K562 (cell line): ENCODE results near the gene LST1. TPM values are rescaled to one million over a fixed set of nuclear protein-coding genes. Genes with fewer than 3 reads are reported as not detected.
A peak's percentile ranks its signal among the peaks of the same experiment; 100 is the strongest.

ENCODE experiments used
- ATAC-seq: fragments of 200-7000 bp; cut with Tn5 transposase; 3 replicates; pipeline ENCODE4 v1.9.1; 2020; ENCODE audit warnings: moderate library complexity
- BruUV-seq: library from RNA; stranded (reverse); fragments of 400-500 nt; replicated peaks from 2 replicates; lab custom pipeline; 2021; lab: Mats Ljungman, UMichigan
- CTCF ChIA-PET: fragments of 300-600 bp; formaldehyde crosslinking; extraction: SDS; loops from one replicate; lab custom pipeline; 2021; ENCODE audit warnings: low intra/inter-chr PET ratio; lab: Yijun Ruan, JAX
- POLR2A ChIA-PET: fragments of 300-600, 350-650 bp; sonication (Branson Sonifier 250); formaldehyde crosslinking; extraction: SDS; loops from one replicate; lab custom pipeline; 2021; ENCODE audit warnings: antibody characterized with exemption, inconsistent platforms; lab: Yijun Ruan, JAX
- DNase-seq, 4 experiments: peaks; one replicate each; pipeline versions ENCODE4 v3.0.0 to v3.0.0-alpha.2; 2011 to 2018; ENCODE audit warnings: low spot score in 3 of 4, mixed read lengths in 3 of 4; ENCODE audit errors: extremely low read depth in 1 of 4
- FAIRE-seq: peaks from 2 replicates; lab custom pipeline; 2011; peaks lifted over from hg19 to GRCh38; lab: Jason Lieb, UNC
- H2AFZ ChIP-seq: 2 replicates; pipeline ENCODE4 v1.6.0; 2011; ENCODE audit warnings: low read depth, low read length, control low read depth, inconsistent platforms
- H3K27ac ChIP-seq: fragments of 200-600 bp; 3 replicates; pipeline ENCODE4 v1.8.0; 2011; ENCODE audit warnings: low read depth, mild to moderate bottlenecking, control low read depth, inconsistent platforms, low read length, moderate library complexity, mixed read lengths; ENCODE audit errors: extremely low read depth
- H3K27me3 ChIP-seq, 2 experiments: fragments of 300-600 bp in 1 of 2; 2 replicates in 1 of 2; 3 replicates in 1 of 2; pipeline versions ENCODE4 v1.6.0 to v1.8.0; 2011; ENCODE audit warnings: inconsistent platforms in 2 of 2, low read length in 2 of 2, mild to moderate bottlenecking in 1 of 2, mixed read lengths in 1 of 2, moderate library complexity in 1 of 2; ENCODE audit not compliant: control insufficient read depth in 2 of 2, insufficient read depth in 2 of 2
- H3K36me3 ChIP-seq: fragments of 300-600 bp; 3 replicates; pipeline ENCODE4 v1.8.0; 2011; ENCODE audit warnings: mild to moderate bottlenecking, low read length, inconsistent platforms; ENCODE audit not compliant: control insufficient read depth, insufficient read depth
- H3K4me1 ChIP-seq, 2 experiments: fragments of 200-600 bp in 1 of 2; replicated peaks in 1 of 2; 2 replicates in 1 of 2; 3 replicates in 1 of 2; pipeline versions ENCODE4 v1.5.1 to v1.8.0; 2011; ENCODE audit warnings: inconsistent platforms in 2 of 2, low read length in 2 of 2, mild to moderate bottlenecking in 1 of 2, mixed read lengths in 1 of 2, moderate library complexity in 1 of 2; ENCODE audit not compliant: control insufficient read depth in 2 of 2, insufficient read depth in 2 of 2
- H3K4me2 ChIP-seq: 2 replicates; pipeline ENCODE4 v1.6.1; 2011; ENCODE audit warnings: low read length, control low read depth, inconsistent platforms, mixed read lengths; ENCODE audit not compliant: insufficient read depth
- H3K4me3 ChIP-seq: fragments of 200-600 bp; sonication (generic), shearing (Covaris generic); 2 replicates; pipeline ENCODE4 v1.5.1; 2016; ENCODE audit warnings: control low read depth, inconsistent platforms
- H3K79me2 ChIP-seq: fragments of 200-600 bp; 3 replicates; pipeline ENCODE4 v1.8.0; 2011; ENCODE audit warnings: low read length, inconsistent platforms; ENCODE audit not compliant: control insufficient read depth, insufficient read depth
- H3K9ac ChIP-seq, 2 experiments: 2 replicates each; pipeline versions ENCODE4 v1.6.0 to v1.6.1; 2011; ENCODE audit warnings: low read depth in 2 of 2, low read length in 2 of 2, control low read depth in 1 of 2, inconsistent platforms in 1 of 2, mild to moderate bottlenecking in 1 of 2, mixed read lengths in 1 of 2; ENCODE audit not compliant: insufficient read depth in 1 of 2
- H3K9me1 ChIP-seq: one replicate; pipeline ENCODE4 v1.6.0; 2011; ENCODE audit warnings: inconsistent platforms, mild to moderate bottlenecking, low read length, moderate library complexity; ENCODE audit not compliant: control insufficient read depth, insufficient read depth
- H3K9me3 ChIP-seq: replicated peaks from 2 replicates; pipeline ENCODE4 v1.5.1; 2011; ENCODE audit warnings: low read depth, low read length, inconsistent platforms; ENCODE audit not compliant: control insufficient read depth, insufficient read depth
- H4K20me1 ChIP-seq: replicated peaks from 2 replicates; pipeline ENCODE4 v1.6.1; 2011; ENCODE audit warnings: low read length, inconsistent platforms, mixed read lengths; ENCODE audit not compliant: control insufficient read depth, insufficient read depth
- BDP1 ChIP-seq: IDR thresholded peaks from 3 replicates; pipeline ENCODE4 v1.6.1; 2011; ENCODE audit not compliant: insufficient read length, insufficient read depth
- BRD9 ChIP-seq: fragments of 450-650 bp; IDR thresholded peaks from 2 replicates; pipeline ENCODE4 v1.6.1; 2018; ENCODE audit warnings: low read depth; ENCODE audit not compliant: partially characterized antibody
- CCNT2 ChIP-seq: IDR thresholded peaks from 2 replicates; pipeline ENCODE4 v1.6.1; 2011; ENCODE audit warnings: borderline replicate concordance, low read depth, mild to moderate bottlenecking, moderate library complexity, mixed read lengths, low read length; ENCODE audit not compliant: insufficient read length; ENCODE audit errors: extremely low read depth
- E2F8 ChIP-seq: fragments of 450-650 bp; IDR thresholded peaks from 2 replicates; pipeline ENCODE4 v1.7.1; 2018; ENCODE audit warnings: mild to moderate bottlenecking, low read depth; ENCODE audit not compliant: partially characterized antibody
- GABPB1 ChIP-seq: sonication (generic); formaldehyde crosslinking; IDR thresholded peaks from 2 replicates; pipeline ENCODE4 v1.8.0; 2022; ENCODE audit warnings: mild to moderate bottlenecking, missing genetic modification reagents
- GABPB2 ChIP-seq: fragments of 250-450 bp; sonication (Bioruptor Pico); conservative IDR thresholded peaks from 2 replicates; pipeline ENCODE4 v1.5.1; 2021; ENCODE audit warnings: mild to moderate bottlenecking
- L3MBTL2 ChIP-seq: fragments of 450-650 bp; IDR thresholded peaks from 2 replicates; pipeline ENCODE4 v1.6.1; 2016; ENCODE audit warnings: mild to moderate bottlenecking, moderate library complexity
- POLR2AphosphoS5 ChIP-seq: IDR thresholded peaks from 2 replicates; pipeline ENCODE4 v1.6.1; 2011; ENCODE audit warnings: mild to moderate bottlenecking, low read depth, low read length, moderate library complexity; ENCODE audit not compliant: control insufficient read depth, insufficient read depth
- POLR2B ChIP-seq: fragments of 450-650 bp; IDR thresholded peaks from 2 replicates; pipeline ENCODE4 v1.6.1; 2018; ENCODE audit warnings: low read depth; ENCODE audit not compliant: partially characterized antibody
- RBFOX2 ChIP-seq: fragments of 200-400 bp; formaldehyde crosslinking; IDR thresholded peaks from 2 replicates; pipeline ENCODE4 v1.6.1; 2017; ENCODE audit warnings: low read depth, mild to moderate bottlenecking, low read length, moderate library complexity
- RBM22 ChIP-seq: fragments of 200-400 bp; formaldehyde crosslinking; IDR thresholded peaks from 2 replicates; pipeline ENCODE4 v1.6.1; 2018; ENCODE audit warnings: low read length, low read depth; ENCODE audit not compliant: poor library complexity, severe bottlenecking
- TFAM ChIP-seq: fragments of 250-450 bp; sonication (Bioruptor Pico); conservative IDR thresholded peaks from 2 replicates; pipeline ENCODE4 v1.5.0; 2021; ENCODE audit warnings: mild to moderate bottlenecking, moderate library complexity
- YY1 ChIP-seq, 3 experiments: IDR thresholded peaks; 2 replicates each; pipeline ENCODE4 v1.6.1; 2011; ENCODE audit warnings: low read length in 2 of 3, mild to moderate bottlenecking in 2 of 3, moderate library complexity in 2 of 3, borderline replicate concordance in 1 of 3, control low read depth in 1 of 3, low read depth in 1 of 3; ENCODE audit not compliant: insufficient read depth in 3 of 3, insufficient replicate concordance in 2 of 3, control insufficient read depth in 1 of 3, insufficient read length in 1 of 3; ENCODE audit errors: extremely low read depth in 1 of 3
- ZNF263 ChIP-seq: sonication (generic); formaldehyde crosslinking; IDR thresholded peaks from 2 replicates; pipeline ENCODE4 v1.8.0; 2022; ENCODE audit warnings: mild to moderate bottlenecking, missing genetic modification reagents, borderline replicate concordance
- WGBS: fragments of 100-300 bp; shearing (Covaris generic); methylation state at CpG from one replicate; pipeline ENCODE4 v1.1.6; 2016; ENCODE audit warnings: low coverage, mixed read lengths; ENCODE audit not compliant: insufficient coverage; ENCODE audit errors: missing lambda C conversion rate; 5-methylcytosine and 5-hydroxymethylcytosine counted together
- in situ Hi-C: fragments of 300-500 bp; cut with MboI; formaldehyde crosslinking; loops from 4 replicates; pipeline ENCODE4 v1.15.0; 2018; ENCODE audit warnings: inconsistent platforms, mixed read lengths
- intact Hi-C: fragments of 100-400 bp; cut with micrococcal nuclease; formaldehyde crosslinking; loops from 2 replicates; pipeline ENCODE4 v1.14.2; 2022
- polyA plus RNA-seq, 8 experiments: library from polyadenylated mRNA; depleted of rRNA in 4 of 8; stranded (reverse) in 5 of 8; unstranded in 3 of 8; fragments of >200 nt; fragmentation: Nextera tagmentation in 2 of 8; fragmentation: Illumina TruSeq in 1 of 8; extraction: Ambion mirVana in 2 of 8; extraction: Trizol in 1 of 8; gene quantifications; 2 replicates each; pipeline versions ENCODE4 v1.2.1 to v1.2.3, GENCODE V29; 2011 to 2014; ENCODE audit warnings: inconsistent platforms in 1 of 8, missing spikeins in 1 of 8
- total RNA-seq, 7 experiments: library from RNA; depleted of rRNA in 6 of 7; stranded (reverse); fragments of >200 nt in 6 of 7; fragmentation: Illumina TruSeq in 2 of 7; extraction: Trizol in 2 of 7; gene quantifications; 2 replicates each; pipeline versions ENCODE4 v1.2.1 to v1.2.3, GENCODE V29; 2011 to 2021; ENCODE audit warnings: low replicate concordance in 1 of 7
- TF ChIP-seq, protein P1 (sequence below): fragments of 250-450 bp; sonication (Bioruptor Pico); IDR thresholded peaks from 2 replicates; pipeline ENCODE4 v1.9.0; 2021; ENCODE audit warnings: mild to moderate bottlenecking
- TF ChIP-seq, protein P2 (sequence below): sonication (generic); formaldehyde crosslinking; IDR thresholded peaks from 2 replicates; pipeline ENCODE4 v1.8.1; 2023; ENCODE audit warnings: mild to moderate bottlenecking, missing genetic modification reagents

LST1 gene
- total and polyA plus RNA-seq, 9 of the 15 experiments (the other 6 are each of a cell fraction or from before 2014, with no cell fraction given): 0.82 to 7.8 (median 1.7) TPM

DNA sequence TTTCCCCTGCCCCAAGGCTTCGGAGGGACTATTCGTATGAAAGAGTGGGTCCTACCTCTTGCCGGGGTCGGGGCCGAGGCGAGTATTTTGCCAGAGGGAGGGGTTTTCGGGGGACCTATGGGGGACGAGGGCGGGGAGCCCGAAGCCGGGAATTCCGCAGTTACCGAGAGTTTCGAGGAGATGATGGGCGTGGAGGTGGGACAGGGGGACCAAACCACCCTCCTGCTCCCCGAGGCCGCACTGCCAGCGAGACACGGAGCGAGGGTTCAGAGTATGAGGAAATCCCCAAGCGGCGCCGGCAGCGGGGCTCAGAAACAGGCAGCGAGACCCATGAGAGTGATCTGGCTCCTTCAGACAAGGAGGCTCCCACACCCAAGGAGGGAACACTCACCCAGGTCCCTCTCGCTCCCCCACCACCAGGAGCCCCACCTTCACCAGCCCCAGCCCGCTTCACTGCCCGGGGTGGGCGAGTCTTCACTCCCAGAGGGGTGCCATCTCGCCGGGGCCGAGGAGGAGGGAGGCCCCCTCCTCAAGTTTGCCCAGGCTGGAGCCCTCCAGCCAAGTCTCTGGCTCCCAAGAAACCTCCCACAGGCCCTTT, 45.7 kb downstream of the LST1 start:
- WGBS: 96% methylated on average over 24 of the region's 32 CpGs
- H3K4me2 ChIP-seq: no peak overlapping the region
- ATAC-seq (peak; percentile 32), FAIRE-seq (no peak), DNase-seq (no peak)
- intact Hi-C loops (no loop called here), in situ Hi-C loops (no loop called here)
- peak overlapping the region in 1 of 2 experiments; percentile 79; a peak in 2 of 4 replicates for H3K9ac ChIP-seq
- peaks cover 24% of the 10 kb centered on the region for H4K20me1 ChIP-seq
- no peaks in the 10 kb centered on the region for H3K27me3 ChIP-seq
- peaks cover 100% of the 10 kb centered on the region for H3K36me3 ChIP-seq
- no peaks in the 10 kb centered on the region for H3K9me1 ChIP-seq
- POLR2A ChIA-PET: interaction anchor here (0.8 to 14.8 kb wide), 3 partner anchors 4 to 20 kb away, joined by 10 to 274 read pairs (median 274); partner anchors contain the start of genes BAG6 and PRRC2A
- H2AFZ ChIP-seq: no peak overlapping the region
- no peak overlapping the region for H3K27ac ChIP-seq
- CTCF ChIA-PET: no interaction called here
- H3K4me3 ChIP-seq: no peak overlapping the region
- H3K9me3 ChIP-seq: no peaks in the 10 kb centered on the region
- BruUV-seq: no TSS peak
- peaks cover 21% of the 10 kb centered on the region; the same call in 1 of the 3 replicates for H3K79me2 ChIP-seq
- peaks cover 0 to 26% of the 10 kb centered on the region in 2 experiments; a peak in 1 of 5 replicates for H3K4me1 ChIP-seq
- TF ChIP-seq BRD9 (no peak), GABPB1 (CRISPR knock-in tag) (no peak), TFAM (CRISPR knock-in tag) (no peak), RBFOX2 (peak; percentile 65), POLR2B (peak; percentile 70), YY1 (IDR thresholded peaks at IDR 0.05; ENCODE audit: borderline replicate concordance in 1 of 3, control insufficient read depth in 1 of 3, extremely low read depth in 1 of 3, insufficient read depth in 3 of 3, insufficient read length in 1 of 3, insufficient replicate concordance in 2 of 3, low read depth in 1 of 3, low read length in 2 of 3) (no peak), E2F8 (peak; percentile 48), ZNF263 (CRISPR knock-in tag) (0 out of 2 replicates have a peak, but pooled peaks have one; percentile 36), L3MBTL2 (no peak), CCNT2 (peak; percentile 12), BDP1 (no peak), GABPB2 (CRISPR knock-in tag) (no peak), RBM22 (peak; percentile 91), POLR2AphosphoS5 (peak; percentile 32; the same call in 1 of the 2 replicates)
- TF ChIP-seq, protein P1, sequence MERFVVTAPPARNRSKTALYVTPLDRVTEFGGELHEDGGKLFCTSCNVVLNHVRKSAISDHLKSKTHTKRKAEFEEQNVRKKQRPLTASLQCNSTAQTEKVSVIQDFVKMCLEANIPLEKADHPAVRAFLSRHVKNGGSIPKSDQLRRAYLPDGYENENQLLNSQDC (CRISPR knock-in tag): no peak
- TF ChIP-seq, protein P2, sequence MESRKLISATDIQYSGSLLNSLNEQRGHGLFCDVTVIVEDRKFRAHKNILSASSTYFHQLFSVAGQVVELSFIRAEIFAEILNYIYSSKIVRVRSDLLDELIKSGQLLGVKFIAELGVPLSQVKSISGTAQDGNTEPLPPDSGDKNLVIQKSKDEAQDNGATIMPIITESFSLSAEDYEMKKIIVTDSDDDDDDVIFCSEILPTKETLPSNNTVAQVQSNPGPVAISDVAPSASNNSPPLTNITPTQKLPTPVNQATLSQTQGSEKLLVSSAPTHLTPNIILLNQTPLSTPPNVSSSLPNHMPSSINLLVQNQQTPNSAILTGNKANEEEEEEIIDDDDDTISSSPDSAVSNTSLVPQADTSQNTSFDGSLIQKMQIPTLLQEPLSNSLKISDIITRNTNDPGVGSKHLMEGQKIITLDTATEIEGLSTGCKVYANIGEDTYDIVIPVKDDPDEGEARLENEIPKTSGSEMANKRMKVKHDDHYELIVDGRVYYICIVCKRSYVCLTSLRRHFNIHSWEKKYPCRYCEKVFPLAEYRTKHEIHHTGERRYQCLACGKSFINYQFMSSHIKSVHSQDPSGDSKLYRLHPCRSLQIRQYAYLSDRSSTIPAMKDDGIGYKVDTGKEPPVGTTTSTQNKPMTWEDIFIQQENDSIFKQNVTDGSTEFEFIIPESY: peak; percentile 47
